CD4-positive, alpha-beta T cell treated with Interleukin-21 for 1 hour (primary cell): Measurements from ENCODE around the gene RGS6.
A peak's percentile ranks its signal among the peaks of the same experiment; 100 is the strongest.

ENCODE experiments used
- DNase-seq: peaks from one replicate; pipeline ENCODE4 v3.0.0-alpha.2; 2020

The RGS6 gene

DNA sequence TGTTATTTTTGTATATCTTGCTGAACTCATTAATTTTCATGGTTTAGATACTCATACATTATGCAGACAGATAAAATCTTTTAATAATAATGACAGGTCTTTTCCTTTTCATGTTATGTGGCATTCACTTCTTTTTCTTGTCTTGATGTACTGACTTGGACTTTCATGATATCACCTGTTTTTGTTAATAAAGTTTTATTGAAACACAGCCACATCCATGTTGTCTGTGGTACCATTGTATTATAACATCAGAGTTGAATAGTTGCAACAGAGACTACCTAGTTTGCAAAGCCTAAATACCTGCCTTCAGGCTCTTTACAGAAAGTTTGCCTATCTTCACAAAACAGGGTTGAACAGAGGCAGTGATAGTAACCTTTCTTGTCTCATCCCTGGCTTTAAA, 85.1 kb downstream of the RGS6 start:
- DNase-seq = no peak

- no peak for DNase-seq
These were observed 91.2 kb downstream of the RGS6 start for GRCh38 chr14:72023128-72024042.

DNA sequence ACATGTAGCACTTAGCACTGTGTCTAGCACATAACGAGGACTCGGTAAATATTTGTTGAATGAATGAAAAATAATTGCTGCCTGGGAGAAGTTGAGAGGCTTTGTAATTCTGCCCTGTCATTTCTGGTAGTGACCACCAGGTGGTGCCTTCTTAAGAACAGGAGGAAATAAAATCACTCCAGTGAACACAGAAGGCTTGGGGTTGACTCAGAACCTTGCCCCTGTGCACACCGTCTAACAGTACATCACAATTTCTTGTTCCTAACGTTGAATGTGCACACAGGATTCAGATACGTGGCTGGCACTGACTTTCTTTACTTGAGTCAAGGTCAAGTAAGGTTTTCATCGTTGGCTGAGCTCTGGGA, 91.8 kb downstream of the RGS6 start:
- peak; percentile 31 for DNase-seq

GRCh38 chr14:72024504-72024903, 92.3 kb downstream of the RGS6 start:
- no peak for DNase-seq

GRCh38 chr14:72026536-72026935, 94.3 kb downstream of the RGS6 start:
- DNase-seq = no peak

DNA sequence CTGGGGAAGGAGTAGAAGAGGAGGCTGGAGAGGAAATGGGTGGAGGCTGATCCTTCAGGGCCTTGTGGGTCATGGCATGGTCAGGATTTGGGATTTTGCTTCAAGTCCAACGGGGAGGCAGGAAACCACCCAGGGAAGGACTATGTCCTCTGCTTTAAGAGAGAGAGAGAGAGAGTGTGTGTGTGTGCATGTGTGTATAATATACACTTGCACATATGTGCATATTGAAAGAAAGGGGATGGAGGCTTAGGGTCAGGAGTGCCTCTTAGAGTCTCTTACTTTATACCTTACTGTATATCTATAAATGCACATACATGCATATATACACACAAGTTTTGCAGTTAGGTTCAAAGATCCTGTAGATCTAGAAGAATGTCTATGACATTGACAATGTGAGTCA, 94.8 kb downstream of the RGS6 start:
- no peak for DNase-seq

- DNase-seq = no peak
These were observed 101.1 kb downstream of the RGS6 start for GRCh38 chr14:72033365-72033764.

DNA sequence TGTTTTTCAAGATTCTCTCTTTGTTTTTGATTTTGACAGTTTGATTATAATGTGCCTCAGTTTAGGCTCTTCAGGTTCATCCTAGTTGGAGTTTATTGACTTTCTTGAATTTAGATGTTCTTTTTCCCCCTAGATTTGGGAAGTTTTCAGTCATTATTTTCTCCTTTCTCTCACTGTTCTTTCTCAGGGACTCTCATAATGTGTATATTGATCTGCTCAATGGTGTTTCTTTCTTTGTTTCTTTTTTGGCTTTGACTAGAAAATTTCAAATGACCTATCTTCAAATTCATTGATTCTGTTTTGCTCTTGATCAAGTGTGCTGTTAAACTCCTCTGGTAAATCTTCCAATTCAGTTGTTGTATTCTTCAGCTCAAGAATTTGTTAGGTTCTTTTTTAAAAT, 108.3 kb downstream of the RGS6 start:
- no peak for DNase-seq

- no peak for DNase-seq
These were observed 113.0 kb downstream of the RGS6 start for GRCh38 chr14:72045271-72045670.

DNA sequence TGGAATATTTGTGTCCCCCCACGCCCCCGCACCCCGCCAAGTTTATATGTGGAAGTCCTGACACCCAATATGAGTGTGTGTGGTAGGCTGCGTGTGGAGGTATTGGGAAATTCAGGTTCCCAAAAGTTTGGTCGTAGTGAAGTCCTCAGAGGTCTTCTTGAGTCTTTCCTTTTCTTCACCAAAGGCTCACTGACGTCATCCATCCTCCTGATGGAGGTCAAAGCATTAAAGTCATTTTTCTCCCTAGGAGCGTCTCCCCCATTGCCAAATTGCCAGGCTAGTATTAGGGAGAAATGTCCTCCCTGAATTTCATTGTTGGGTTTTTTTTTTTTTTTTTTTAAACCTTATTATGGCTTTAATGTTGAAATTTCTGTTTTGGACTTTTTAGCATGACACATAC, 113.7 kb downstream of the RGS6 start:
- DNase-seq = no peak

DNA sequence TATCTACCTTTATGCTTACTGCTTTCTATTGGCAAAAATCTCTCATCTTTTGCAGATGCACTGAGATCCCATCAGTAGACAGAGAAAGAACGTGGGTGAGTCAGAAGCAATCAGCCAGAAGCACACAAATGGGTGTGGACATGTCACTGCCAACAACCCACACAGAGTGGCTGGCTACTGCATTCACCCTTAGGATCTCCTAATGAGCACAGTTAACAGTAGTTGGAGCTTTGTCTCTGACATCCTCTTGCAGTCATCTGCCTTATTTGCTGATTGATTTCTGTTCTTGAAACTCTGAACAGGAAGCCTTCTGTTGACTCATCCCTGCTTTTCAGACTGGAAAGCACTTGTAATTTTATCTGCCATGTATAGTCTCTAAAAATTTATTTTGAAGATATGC, 117.2 kb downstream of the RGS6 start:
- DNase-seq = no peak

DNA sequence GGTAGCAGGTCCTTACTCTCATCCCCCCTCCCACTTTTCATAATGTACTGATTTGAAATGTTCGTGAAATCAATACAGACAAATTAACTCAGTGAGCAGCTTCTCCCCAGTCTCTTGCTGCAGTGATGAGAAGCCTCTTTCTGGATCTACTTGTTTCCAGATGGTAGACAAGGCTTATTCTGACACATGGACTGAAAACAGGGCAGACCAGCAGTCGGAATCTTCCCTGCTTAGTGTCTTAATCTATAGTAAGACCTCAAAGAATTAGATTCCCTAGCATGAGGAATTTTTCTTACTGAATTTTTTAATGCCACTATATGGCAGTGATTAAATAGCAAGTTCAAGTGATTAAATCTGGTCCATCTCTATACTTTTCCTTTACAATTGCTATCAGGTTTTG, 120.1 kb downstream of the RGS6 start:
- no peak for DNase-seq

DNA sequence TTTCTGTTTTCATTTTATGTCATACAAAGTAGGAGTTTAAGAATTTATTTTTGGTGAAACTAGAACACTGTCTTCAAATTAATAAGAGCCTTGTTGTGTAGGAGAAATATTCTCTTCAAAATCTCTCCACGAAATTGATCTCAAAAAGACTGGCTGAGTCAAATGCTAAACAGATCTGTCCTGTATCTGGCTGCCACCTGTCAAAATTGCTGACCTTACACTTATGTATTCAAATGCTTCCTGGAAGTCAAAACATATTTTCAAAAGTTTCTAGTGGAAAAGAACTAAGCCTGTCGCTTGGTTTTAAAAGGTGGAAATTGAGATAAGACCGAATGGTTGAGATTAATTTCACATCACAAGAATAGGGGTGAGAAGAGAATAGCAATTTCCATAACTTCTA, 121.4 kb downstream of the RGS6 start:
- DNase-seq = no peak

DNA sequence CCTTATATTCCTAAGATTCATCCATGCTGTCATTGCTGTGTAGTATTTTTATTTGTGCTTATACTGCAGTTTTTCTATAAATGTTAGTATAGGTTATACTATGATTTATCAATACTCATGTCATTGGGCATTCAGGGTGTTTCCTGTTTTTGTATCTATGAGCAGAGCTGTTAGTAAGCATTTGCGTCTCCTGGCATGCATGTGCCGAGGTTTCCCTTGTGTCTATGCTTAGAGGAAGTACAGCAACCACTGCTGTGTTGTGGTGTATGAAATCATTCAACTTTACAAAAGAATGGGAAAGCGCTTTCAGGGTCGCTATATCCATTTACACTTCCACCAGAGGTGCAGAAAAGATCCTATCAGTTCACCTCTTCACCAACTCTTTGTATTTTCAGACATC, 122.7 kb downstream of the RGS6 start:
- DNase-seq = no peak

- DNase-seq = no peak
These were observed 125.6 kb downstream of the RGS6 start for GRCh38 chr14:72057701-72058285.

DNA sequence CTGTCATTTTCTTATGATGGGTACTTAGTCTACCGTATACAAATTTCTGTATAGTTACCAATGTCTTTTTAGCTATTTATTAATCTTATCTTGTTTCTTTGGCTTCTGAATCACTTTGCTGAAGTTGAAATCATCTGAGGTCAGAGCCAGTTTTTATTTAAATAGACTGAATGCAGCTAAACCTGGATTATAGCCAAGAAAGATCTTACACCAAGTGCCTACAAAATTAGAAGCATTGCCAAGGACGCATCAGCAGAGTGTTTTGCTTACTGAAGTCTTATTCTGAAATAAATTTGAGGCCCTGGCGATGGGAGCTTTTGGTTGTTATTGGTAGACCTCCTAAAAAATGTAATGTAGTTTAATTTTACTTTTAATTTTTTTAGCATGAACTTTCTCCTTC, 128.2 kb downstream of the RGS6 start:
- no peak for DNase-seq

- DNase-seq = no peak
These were observed 128.7 kb downstream of the RGS6 start for GRCh38 chr14:72060917-72061316.

- DNase-seq = no peak
These were observed 129.5 kb downstream of the RGS6 start for GRCh38 chr14:72061718-72062117.

DNA sequence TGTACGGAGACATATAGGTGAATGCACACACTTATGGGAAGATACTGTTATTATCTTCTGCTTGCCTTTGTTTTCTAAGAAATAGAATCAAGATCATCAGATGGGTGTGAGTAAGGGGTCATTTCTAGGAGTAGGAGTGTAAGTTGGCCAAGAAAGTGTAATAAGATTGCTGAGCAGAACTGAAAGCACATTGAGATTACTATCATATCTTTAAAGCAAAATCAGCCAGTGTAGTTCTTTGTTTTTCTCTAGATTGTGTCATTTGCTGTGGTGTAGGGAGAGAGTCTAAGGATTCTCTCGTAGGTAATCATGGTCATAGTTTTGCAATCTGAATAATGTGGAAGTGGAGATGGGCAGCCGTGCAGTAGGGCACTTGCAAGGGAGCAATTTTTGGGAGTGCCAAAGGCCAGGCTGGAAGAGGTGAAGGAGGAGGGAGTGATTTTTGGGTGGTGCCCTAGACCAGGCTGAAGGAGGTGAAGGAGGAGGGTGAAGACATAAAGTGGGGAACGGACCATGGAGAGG, 131.6 kb downstream of the RGS6 start:
- no peak for DNase-seq

GRCh38 chr14:72064501-72064900, 132.3 kb downstream of the RGS6 start:
- no peak for DNase-seq

GRCh38 chr14:72070458-72070857, 138.2 kb downstream of the RGS6 start:
- no peak for DNase-seq

- DNase-seq = no peak
These were observed 143.6 kb downstream of the RGS6 start for GRCh38 chr14:72075649-72076334.

- DNase-seq = no peak
These were observed 148.9 kb downstream of the RGS6 start for GRCh38 chr14:72081137-72081536.

DNA sequence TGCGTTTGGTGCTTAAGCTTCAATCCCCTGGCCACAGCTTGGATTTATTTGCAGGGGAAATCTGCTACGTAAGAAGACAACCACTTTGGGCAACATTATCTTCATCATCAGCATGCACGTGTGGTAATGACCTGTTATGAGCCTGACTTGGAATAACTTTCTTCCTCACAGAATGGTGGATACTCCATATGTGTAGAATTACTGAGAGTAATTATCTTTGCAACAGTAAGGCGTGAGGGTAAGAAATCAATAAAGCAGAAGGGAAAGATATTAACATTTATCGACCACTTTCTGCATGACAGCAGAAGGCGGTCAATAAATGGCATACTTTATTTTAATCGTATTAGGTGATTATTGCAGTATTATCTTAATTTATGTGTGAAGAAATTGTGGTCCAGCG, 152.7 kb downstream of the RGS6 start:
- no peak for DNase-seq
